Lower lobe of right lung (tissue), 2 donors: ENCODE results near the gene BRAF. TPM values are rescaled to one million over a fixed set of nuclear protein-coding genes. Genes with fewer than 3 reads are reported as not detected.

Source experiments
- ATAC-seq, 2 donors: fragments of 200-7000 bp; cut with Tn5 transposase; one replicate each; pipeline ENCODE4 v1.9.1; 2020 to 2022; ENCODE audit warnings: mild to moderate bottlenecking in 2 of 2, moderate library complexity in 2 of 2
- DNase-seq: peaks from one replicate; pipeline ENCODE4 v3.0.0-alpha.2; 2020
- H3K27ac ChIP-seq: fragments of 200-600 bp; one replicate; pipeline ENCODE4 v1.8.0; 2022
- H3K27me3 ChIP-seq: fragments of 200-600 bp; one replicate; pipeline ENCODE4 v1.8.0; 2022; ENCODE audit warnings: low read depth
- H3K36me3 ChIP-seq: fragments of 200-600 bp; one replicate; pipeline ENCODE4 v1.8.0; 2022; ENCODE audit warnings: mild to moderate bottlenecking
- H3K4me1 ChIP-seq: fragments of 200-600 bp; one replicate; pipeline ENCODE4 v1.8.0; 2022
- H3K4me3 ChIP-seq: fragments of 200-600 bp; one replicate; pipeline ENCODE4 v1.8.0; 2022; ENCODE audit warnings: mild to moderate bottlenecking
- H3K9me3 ChIP-seq: fragments of 200-600 bp; one replicate; pipeline ENCODE4 v1.8.0; 2022
- intact Hi-C: fragments of 100-400 bp; cut with DNase I; formaldehyde crosslinking; loops from one replicate; pipeline ENCODE4 v1.11.0; 2022
- total RNA-seq: library from RNA; stranded (reverse); fragmentation: NEBNext Ultra II Directional; extraction: Animal tissue kit (Norgen Biotek cat#: 25700); gene quantifications from one replicate; pipeline ENCODE4 v1.2.1, GENCODE V29; 2021
- TF ChIP-seq, protein P1 (sequence below): fragments of 200-600 bp; IDR thresholded peaks from one replicate; pipeline ENCODE4 v1.8.0; 2022; ENCODE audit warnings: antibody characterized with exemption, mild to moderate bottlenecking
- donor health status: DM: no; HTN: yes; CAD: no; lungs with severe emphysema.

BRAF gene
- total RNA-seq, 1 donor from 2014 or later: 43.0 TPM

DNA sequence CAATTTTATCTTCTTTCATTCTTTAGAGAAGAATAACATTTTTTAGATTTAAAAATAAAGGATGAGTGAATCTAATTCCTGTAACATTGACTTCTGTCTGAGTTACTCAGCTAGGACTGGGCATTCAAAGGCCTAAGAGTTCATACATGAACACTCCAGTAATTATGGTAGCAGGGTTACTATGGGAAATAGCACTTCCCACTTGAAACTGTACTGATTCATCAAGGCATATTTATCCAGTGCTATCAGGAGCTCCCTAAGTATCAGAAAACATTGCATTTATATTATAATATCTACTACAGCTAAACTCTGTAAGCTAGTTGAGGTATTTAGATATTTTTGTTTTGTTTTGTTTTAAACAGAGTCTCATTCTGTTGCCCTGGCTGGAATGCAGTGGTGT is 186.4 kb downstream of the BRAF start:
- Histone ChIP-seq H3K27ac (no peak overlapping the region), H3K27me3 (no peaks in the 10 kb centered on the region), H3K9me3 (no peaks in the 10 kb centered on the region), H3K4me1 (no peaks in the 10 kb centered on the region), H3K4me3 (no peak overlapping the region), H3K36me3 (peaks cover 36% of the 10 kb centered on the region)
- ATAC-seq: no peak
- TF ChIP-seq, protein P1, sequence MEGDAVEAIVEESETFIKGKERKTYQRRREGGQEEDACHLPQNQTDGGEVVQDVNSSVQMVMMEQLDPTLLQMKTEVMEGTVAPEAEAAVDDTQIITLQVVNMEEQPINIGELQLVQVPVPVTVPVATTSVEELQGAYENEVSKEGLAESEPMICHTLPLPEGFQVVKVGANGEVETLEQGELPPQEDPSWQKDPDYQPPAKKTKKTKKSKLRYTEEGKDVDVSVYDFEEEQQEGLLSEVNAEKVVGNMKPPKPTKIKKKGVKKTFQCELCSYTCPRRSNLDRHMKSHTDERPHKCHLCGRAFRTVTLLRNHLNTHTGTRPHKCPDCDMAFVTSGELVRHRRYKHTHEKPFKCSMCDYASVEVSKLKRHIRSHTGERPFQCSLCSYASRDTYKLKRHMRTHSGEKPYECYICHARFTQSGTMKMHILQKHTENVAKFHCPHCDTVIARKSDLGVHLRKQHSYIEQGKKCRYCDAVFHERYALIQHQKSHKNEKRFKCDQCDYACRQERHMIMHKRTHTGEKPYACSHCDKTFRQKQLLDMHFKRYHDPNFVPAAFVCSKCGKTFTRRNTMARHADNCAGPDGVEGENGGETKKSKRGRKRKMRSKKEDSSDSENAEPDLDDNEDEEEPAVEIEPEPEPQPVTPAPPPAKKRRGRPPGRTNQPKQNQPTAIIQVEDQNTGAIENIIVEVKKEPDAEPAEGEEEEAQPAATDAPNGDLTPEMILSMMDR: no peak
- intact Hi-C loops: no loop called here
- no peak for DNase-seq

DNA sequence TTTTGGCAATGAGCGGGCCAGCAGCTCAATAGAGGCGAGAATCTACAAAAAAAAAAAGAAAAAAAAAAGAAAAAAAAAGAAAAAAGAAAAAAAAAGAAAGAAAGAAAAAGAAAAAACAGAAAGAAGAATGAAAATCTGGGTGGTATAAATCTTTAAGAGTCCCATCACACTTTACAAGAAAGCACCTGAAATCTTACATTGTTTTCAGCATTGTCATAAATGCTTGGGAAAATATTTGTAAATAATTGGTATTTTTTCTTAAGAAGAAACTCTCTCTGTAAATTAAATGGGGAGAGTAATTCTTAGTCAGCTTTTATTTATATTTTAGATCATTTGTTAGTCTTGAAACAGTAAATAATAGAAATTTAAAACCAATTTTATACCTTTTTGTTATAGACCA is 190.0 kb downstream of the BRAF start:
- intact Hi-C loops: no loop called here
- TF ChIP-seq, protein P1: no peak
- Histone ChIP-seq H3K36me3 (peaks cover 33% of the 10 kb centered on the region), H3K9me3 (no peaks in the 10 kb centered on the region), H3K27ac (no peak overlapping the region), H3K27me3 (no peaks in the 10 kb centered on the region), H3K4me1 (no peaks in the 10 kb centered on the region), H3K4me3 (no peak overlapping the region)
- DNase-seq: no peak
- ATAC-seq: no peak

DNA sequence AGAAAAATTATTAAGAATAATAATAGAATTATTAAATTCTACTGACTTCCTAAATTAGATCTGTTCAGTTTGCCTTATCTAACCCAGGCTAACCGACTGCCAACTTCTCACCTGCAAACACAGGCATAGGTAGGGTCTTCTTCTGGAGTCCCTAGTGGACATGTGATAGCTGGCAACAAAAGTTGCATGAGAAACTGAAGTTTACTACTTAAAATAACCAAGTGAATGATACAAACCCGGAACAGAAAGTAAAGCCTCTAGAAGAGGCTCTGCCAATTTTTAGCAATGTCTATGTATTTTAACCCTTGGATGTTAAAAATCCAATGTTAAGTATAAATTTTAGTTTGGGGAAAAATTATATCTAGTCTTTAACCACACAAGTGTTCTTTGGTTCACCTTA is 190.6 kb downstream of the BRAF start:
- ATAC-seq (no peak), DNase-seq (no peak)
- no peak overlapping the region for H3K4me3 ChIP-seq
- no peaks in the 10 kb centered on the region for H3K4me1 ChIP-seq
- no peaks in the 10 kb centered on the region for H3K9me3 ChIP-seq
- no peak overlapping the region for H3K27ac ChIP-seq
- H3K36me3 ChIP-seq: peaks cover 28% of the 10 kb centered on the region
- intact Hi-C loops: no loop called here
- no peaks in the 10 kb centered on the region for H3K27me3 ChIP-seq
- TF ChIP-seq, protein P1: no peak

DNA sequence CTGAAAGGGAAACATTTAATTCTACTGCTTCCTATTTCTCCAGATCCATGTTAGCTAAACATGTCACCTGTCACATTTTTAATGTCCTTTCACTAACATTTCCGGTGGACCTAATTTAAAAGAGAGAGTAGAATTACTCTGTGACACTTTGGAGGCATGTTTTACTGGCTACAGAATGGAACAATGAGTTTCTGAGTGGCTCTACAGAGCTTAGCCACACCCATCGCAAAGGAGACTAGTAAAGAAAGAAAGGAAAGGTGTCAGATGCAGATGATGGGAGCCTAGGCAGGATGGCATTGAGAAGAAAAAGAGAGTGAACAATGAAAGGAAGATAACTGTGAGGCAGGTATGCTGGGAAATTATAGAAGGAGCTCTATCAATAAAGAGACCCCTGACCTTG is 192.3 kb downstream of the BRAF start:
- intact Hi-C loops: no loop called here
- Histone ChIP-seq H3K4me3 (no peak overlapping the region), H3K36me3 (peaks cover 11% of the 10 kb centered on the region), H3K4me1 (no peaks in the 10 kb centered on the region), H3K9me3 (no peaks in the 10 kb centered on the region), H3K27me3 (no peaks in the 10 kb centered on the region), H3K27ac (no peak overlapping the region)
- ATAC-seq: no peak
- TF ChIP-seq, protein P1: no peak
- DNase-seq: no peak

DNA sequence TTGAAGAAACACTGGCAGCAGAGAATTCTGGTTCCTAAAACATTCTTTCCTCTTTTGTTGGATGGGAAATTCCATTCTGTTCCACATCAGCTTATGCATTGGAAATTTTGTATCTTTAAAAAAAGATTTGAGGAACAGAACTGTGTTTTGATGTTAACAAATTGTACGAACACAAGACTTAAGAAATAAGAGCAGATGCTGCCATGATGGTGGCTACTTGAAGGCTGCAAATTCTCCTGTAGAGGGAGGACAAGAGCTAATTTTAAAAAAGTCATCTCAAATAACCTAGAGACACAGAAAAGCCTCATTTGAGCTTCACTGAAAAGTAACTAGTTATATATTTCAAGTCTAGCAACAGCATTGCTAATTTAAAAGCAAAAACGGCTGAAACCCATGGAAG is 198.4 kb downstream of the BRAF start:
- ATAC-seq: no peak
- H3K27ac ChIP-seq: no peak overlapping the region
- TF ChIP-seq, protein P1: no peak
- no peak for DNase-seq
- no peaks in the 10 kb centered on the region for H3K4me1 ChIP-seq
- H3K27me3 ChIP-seq: no peaks in the 10 kb centered on the region
- H3K9me3 ChIP-seq: no peaks in the 10 kb centered on the region
- intact Hi-C loops: no loop called here
- H3K36me3 ChIP-seq: peaks cover 21% of the 10 kb centered on the region
- no peak overlapping the region for H3K4me3 ChIP-seq

DNA sequence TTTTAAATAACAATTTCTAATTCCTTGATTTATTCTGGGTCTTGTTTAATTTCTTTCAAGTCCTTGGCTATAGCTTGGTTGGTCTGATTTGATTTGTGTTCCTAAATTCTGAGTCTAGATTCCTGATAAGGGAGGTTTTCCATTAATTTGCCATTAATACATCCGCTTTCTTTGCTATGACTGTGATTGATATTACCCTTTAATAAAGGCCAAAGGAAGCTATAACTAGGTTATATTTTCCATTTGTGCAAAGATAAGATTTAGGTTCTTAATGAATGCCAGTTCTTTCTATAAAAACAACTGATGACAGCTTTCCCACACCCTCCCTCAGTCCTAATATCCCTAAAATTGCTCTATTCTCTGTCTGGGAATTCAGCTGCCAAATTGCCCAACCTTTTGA is 200.0 kb downstream of the BRAF start:
- no peak overlapping the region for H3K27ac ChIP-seq
- H3K36me3 ChIP-seq: peaks cover 18% of the 10 kb centered on the region
- intact Hi-C loops: no loop called here

More for the DNA sequence above, 200.0 kb downstream of the BRAF start:
- TF ChIP-seq, protein P1: no peak
- no peak for DNase-seq
- H3K4me1 ChIP-seq: peaks cover 5% of the 10 kb centered on the region
- no peaks in the 10 kb centered on the region for H3K27me3 ChIP-seq
- ATAC-seq: no peak
- no peaks in the 10 kb centered on the region for H3K9me3 ChIP-seq
- H3K4me3 ChIP-seq: no peak overlapping the region
